COLO668 (cell line): ENCODE measurements around the gene RASGRP4.
"Not testable (repeated sequence)": the region's sequence is repeated elsewhere in the genome, so short reads cannot be mapped to it uniquely, and the experiment has no call there.

ENCODE experiments used
- DNase-seq: peaks from one replicate; lab custom pipeline; 2025; ENCODE audit not compliant: unreplicated experiment; lab: John Stamatoyannopoulos, UW

Gene RASGRP4

DNA sequence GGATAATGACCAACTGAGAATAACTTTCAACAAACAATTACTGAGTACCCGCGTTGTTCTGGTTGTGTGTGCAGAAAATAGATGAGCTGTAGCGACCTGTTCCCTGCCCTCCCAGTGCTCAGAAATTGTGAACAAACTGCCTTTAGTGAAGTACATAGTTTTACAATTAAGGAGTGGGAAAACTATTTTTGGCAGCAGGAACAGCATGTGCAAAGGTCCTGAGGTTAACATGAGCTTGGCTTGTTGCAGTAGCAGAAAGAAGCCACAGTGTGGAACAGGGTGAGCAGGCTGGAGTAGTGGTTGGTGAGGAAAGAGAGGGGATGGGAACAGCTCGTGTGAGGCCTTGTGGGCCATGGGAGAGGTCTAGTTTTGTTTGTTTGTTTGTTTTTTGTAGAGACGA lies 23.5 kb upstream of the RASGRP4 start:
- no peak for DNase-seq

DNA sequence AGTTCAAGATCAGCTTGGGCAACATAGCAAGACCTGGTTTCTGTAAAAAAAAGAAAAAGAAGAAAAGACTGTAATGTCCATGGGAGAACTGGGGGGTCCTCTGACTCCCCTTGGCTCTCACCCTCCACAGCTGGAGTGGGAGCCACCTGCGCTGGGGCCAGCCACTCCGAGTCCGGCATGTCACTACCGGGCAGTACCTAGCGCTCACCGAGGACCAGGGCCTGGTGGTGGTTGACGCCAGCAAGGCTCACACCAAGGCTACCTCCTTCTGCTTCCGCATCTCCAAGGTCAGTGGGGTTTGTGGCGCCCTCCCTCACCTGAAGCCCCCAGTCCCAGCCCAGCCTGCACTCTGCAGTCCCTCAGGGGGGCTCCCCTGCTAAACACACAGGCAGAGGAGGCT lies 22.2 kb upstream of the RASGRP4 start:
- DNase-seq: no peak

DNA sequence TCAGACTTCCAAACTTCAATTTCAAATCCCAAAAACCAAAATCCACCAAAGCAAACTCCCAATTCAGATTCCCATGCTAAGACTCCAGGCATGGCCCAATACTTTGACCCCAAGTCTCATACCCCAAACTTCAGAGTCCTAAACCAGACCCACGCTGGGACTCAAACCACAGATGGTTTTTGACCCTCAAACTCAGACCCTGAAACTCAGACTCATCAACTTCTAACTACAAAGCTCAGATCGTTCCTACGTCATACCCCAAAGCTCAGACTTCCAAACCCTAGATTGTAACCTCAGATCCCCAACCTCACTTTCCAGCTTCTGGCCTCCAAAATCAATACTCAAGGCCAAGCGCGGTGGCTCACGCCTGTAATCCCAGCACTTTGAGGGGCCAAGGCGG lies 19.3 kb upstream of the RASGRP4 start:
- no peak for DNase-seq

DNA sequence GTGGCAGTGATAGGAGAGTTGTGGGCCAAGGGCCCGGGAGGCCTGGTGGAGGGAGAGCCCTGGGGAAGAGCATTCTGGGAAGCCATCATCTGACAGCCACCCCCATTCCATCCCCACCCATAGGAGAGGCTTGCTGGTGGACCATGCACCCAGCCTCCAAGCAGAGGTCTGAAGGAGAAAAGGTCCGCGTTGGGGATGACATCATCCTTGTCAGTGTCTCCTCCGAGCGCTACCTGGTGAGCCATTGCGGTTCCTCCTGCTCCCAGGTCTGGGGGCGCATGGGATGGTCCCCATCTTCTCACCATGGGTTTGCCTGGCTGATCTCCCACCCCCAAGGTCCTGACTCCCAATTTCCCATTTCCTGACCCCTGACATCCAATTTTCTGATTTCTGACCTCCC lies 18.0 kb upstream of the RASGRP4 start:
- no peak for DNase-seq

DNA sequence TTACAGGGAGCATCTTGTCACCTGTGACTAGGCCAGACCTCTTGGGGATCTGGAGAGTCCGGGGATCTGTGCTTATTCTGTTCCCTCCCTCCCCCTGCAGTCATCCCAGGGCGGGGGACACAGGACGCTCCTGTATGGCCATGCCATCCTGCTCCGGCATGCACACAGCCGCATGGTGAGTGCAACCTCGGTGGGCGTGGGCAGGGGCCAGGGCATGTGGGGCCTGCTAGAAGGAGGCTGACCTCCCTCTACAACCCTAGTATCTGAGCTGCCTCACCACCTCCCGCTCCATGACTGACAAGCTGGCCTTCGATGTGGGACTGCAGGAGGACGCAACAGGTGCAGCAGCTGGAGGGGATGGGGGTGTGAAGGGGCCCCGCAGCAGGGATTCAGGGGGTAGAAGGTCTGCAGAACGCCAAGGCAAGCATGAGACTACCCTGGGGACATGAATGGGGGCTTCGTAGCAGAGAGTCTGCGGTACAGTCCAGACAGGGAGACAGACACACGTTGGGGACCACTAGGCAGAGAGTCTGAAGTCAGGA lies 17.5 kb upstream of the RASGRP4 start:
- DNase-seq: no peak

DNA sequence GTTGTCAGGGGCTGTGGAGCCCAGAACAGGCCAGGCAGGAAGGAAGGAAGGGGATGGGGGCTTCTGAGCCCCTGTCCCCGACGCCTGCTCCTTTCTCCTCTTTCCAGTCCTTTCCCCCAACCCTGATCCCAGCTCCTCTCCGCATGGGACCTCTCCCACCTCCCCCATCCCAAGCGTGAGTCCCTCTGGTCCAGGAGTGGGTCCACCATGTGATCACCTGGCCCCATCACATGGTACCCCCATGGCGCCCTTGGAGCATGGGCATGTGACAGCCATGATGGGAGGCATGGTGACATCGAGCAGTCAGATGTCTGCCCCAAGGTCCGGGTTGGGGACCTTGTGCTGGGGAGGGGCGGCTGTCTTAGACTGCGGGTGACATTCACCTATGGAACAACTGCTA lies 16.7 kb upstream of the RASGRP4 start:
- no peak for DNase-seq

DNA sequence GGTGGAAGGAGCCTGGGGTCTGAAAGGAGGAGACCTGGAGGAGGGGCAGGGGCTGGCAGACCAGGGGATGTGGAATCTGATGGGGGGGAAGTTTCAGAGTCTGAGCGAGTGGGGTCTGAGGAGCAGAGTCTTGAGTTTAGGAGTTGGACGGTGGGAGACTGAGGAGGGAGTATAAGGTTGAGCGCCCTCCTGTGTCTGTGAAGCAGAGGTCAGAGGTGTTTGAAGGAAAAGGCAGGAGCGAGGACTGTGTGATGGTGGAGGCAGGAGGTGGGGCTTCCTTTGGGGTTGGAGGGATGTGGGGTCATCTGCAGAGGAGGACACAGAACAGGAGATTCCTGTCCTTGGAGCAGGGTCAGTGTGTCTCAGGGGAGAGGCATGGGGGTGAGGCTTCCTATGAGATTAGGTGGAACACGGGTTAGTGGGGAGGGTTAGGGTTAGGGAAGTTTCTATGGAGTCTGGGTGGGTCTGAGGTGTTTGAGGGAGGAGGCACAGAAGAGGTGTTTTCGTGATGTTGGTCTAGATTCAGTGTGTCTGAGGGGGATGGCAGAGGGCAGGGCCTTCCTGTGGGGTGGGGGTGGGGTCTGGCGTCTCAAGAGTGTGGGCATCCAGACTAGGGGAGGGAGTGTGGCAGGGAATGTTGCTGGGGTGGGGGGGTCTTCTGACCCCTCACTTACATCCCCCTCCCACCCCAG lies 15.8 kb upstream of the RASGRP4 start:
- no peak for DNase-seq

DNA sequence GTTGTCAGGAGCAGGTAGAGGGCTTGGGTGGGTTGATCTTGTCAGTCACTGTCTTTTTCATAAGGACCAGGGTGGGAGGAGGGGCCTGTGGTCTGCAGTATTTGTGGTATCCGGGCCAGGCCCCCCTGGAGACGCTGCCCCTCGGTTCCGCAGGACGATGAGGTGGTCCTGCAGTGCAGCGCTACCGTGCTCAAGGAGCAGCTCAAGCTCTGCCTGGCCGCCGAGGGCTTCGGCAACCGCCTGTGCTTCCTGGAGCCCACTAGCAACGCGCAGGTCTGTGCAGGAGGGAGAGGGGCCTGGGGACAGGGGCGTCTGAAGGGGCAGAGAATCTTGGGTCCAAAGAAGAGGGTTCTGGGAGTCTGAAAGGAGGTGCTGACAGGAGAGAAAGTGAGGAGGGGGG lies 14.6 kb upstream of the RASGRP4 start:
- no peak for DNase-seq

DNA sequence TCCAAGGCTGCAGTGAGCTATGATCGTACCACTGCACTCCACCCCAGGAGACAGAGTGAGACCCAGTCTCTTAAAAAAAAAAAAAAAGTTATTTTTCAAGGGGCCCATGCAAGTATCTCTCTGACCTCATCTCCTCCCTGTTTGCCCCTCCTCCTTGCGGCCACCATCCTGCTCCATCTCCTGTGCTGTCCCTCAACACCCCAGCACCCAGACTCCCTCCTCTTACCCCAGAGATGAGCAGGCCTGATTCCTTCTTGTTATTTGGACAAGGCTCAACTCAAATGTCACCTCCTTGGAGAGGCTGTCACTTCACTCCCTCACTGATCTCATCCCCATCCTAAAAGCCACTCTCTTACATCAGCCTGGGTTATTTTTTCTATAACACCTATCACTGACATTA lies 11.9 kb upstream of the RASGRP4 start:
- DNase-seq: no peak

DNA sequence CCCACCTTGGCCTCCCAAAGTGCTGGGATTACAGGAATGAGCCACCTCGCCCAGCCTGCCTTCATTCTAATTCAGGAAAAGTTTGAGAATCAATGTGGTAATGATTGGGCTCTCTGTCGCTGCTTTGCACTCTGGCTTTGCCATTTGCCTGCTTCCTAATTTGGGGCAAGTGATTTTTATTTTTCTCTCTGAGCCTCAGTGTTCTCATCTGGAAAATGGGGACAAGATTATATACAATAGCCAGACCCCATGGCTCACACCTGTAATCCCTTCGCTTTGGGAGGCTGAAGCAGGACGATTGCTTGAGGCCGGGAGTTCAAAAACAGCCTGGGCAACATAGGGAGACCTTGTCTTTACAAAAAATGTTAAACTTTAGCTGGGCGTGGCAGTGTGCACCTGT lies 11.3 kb upstream of the RASGRP4 start:
- no peak for DNase-seq

DNA sequence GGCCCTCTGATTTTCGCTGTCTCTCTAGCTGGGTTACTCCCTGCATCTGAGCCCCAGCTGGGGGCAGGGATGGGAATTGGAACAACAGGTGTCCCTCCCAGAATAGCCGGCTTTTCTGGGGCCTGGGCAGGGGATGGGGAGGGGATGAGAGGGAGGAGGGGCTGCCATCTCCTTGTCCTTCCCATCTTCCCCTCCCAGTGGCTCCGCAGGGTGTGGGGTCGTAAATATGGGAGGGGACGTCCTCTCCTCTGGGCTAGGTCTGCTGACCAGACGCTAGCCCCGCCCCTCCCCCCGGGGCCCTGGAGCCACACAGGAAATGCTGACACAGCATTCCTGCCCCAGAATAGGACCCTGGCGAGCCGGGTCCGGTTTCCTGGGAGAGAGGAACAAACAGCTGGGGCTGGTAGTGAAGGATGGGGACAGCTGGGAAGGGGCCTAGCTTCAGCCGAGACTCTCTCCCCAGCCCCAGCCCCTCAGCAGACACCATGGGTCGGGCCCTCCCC lies 8.6 kb upstream of the RASGRP4 start:
- no peak for DNase-seq

DNA sequence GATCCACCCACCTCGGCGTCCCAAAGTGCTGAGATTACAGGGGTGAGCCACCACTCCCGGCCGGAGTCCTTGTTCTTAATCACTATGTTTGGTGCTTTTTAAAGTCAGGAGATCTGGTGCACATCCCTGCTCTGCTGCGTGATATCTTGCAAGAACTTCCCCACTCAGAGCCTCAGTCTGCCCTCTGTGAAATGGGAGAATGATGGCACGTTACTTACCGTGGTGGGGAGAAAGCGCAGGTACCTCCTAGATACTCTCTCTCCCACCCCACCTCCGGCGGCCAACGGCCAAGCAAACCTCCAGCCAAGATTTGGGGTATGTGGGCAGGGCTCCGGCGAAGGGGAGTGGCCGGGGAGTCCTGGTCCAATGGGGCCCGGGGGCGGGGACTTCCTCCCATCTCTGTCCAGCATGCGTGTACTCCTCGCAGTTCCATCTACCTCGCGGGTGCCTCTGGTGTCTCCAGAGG lies 7.3 kb upstream of the RASGRP4 start, which contains the start of gene RYR1:
RYR1 (plus strand) TSS at position 424 of the 466 bp plus-strand sequence. CDS start 139 bp downstream, outside the sequence.
- DNase-seq: no peak

DNA sequence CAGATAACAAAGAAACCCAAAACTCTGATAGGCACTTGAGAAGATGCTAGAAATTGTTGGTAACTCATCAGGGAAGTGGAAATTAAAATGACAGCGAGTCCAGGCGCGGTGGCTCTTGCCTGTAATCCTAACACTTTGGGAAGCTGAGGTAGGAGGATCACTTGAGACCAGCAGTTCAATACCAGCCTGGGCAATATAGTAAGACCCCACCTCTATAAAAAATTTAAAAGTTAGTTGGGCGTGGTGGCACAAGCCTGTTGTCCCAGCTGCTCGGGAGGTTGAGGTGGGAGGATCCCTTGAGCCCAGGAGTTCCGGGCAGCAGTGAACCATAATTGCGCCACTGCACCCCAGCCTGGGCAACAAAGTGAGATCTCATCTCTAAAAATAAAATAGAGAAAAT lies 4.9 kb upstream of the RASGRP4 start:
- DNase-seq: no peak

DNA sequence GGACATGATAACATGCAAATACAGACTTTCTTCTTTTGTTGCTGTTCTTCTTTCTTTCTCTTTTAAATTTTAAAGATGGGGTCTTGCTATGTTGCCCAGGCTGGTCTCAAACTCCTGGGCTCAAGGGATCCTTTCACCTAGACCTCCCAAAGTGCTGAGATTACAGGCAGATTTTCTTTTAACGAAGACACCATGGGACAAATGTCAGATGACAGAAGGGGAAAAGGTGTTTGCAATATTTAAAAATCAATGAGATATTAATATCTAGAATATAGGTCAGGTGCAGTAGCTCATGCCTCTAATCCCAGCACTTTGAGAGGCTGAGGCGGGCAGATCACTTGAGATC lies 3.8 kb upstream of the RASGRP4 start:
- DNase-seq: no peak

DNA sequence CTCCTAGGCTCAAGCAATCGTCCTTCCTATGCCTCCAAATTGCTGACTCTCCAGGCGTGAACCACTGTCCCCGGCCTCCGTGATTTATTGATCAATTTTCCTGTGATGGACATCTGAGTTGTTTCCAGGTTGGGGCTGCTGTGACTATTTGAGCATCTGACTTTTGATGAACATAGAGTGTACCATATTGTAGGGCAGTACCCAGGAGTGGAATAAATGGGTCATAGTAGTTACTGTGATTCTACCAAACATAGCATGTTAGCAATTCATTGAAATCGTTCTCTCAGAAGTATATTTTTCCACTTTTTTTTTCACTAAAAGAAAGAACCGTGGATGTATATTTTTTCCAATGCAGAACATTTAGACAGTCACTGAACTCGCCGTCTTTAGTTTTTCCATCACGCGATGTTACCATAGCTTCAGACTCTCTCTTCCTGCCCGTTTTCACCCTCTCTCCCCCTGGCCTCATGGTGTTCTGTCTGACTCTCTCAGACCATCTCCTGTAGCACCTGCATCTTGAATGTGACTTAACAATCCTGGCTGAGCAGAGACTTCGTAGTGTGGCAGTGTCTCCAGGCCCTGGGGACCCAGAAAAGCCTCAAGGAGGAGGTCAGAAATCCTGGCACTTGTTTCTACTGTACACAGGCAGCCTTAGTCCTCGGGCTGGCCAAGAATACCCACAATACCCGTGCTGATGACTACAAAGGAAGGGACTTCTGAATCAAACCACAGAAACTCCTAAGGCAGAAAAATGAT lies 3.2 kb upstream of the RASGRP4 start:
- no peak for DNase-seq

DNA sequence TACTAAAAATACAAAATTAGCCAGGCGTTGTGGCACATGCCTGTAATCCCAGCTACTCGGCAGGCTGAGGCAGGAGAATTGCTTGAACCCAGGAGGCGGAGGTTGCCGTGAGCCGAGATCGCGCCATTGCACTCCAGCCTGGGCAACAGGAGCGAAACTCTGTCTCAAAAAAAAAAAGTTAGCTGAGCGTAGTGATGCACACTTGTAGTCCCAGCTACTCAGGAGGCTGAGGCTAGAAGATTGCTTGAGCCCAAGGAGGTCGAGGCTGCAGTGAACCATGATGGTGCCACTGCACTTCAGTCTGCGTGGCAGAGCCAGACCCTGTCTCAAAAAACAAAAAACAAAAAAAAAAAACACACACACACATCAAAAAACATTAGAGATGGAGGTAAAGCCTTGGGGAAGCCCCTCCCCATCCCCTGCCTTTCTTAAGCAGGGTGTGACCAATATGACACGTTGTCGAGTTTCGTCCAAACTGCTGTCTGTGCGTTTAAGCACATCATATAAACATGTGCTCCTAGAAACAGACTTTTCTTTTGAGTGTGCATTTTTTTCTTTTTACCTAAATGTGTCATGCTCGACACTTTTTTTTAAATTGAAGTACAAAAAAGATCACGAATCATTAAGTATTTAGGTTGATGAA lies 1.1 kb upstream of the RASGRP4 start:
- DNase-seq: not testable (repeated sequence)

DNA sequence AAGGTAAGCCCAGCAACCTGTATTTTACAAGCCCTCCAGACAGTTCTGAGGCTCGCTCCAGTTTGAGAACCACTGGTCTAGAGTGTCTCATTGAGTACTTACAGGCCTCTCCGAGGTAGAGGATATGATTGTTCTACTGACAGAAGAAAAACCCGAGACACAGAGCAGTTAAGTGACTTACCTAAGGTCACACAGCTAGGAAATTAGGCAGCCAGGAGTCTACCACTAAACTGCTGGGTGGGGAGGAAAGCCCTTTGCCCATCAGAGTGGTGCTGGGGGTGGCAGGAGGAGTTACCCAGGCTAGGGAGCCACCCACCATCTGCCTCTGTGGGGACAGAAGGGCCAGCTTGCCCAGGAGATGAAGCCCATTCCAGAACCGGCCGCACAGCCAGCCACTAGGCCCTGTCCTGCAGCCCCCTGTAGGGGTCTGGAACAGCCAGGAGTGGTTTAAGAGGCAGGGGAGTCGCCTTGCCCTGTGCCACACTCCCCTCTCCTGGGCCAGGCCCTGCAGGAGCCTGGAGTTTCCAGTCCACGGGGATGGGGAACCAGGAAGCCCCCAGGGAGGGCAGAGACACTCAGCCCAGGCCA lies 703 bp downstream of the RASGRP4 start:
- no peak for DNase-seq

DNA sequence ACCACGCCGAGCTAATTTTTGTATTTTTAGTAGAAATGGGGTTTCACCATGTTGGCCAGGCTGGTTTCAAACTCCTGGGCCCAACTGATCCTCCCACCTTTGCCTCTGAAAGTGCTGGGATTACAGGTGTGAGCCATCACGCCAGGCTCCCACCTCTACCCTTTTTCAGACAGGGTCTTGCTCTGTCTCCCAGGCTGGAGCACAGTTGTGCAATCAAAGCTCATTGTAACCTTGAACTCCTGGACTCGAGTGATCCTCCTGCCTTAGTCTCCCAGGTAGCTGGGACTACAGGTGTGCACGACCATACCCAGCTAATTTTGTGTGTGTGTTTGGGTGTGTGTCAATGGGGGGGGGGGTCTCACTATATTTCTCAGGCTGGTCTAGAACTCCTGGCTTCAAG lies 1.7 kb downstream of the RASGRP4 start:
- DNase-seq: no peak

DNA sequence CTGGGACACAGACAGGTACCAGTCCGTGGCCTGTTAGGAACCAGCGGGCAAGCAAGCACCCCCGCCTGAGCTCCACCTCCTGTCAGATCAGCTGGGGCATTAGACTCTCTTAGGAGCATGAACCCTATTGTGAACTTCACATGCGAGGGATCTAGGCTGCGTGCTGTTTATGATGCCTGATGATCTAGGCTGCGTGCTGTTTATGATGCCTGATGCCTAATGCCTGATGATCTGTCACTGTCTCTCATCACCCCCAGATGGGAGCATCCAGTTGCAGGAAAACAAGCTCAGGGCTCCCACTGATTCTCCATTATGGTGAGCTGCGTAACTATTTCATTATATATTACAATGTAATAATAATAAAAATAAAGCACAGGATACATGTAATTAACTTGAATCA lies 3.6 kb downstream of the RASGRP4 start:
- no peak for DNase-seq

DNA sequence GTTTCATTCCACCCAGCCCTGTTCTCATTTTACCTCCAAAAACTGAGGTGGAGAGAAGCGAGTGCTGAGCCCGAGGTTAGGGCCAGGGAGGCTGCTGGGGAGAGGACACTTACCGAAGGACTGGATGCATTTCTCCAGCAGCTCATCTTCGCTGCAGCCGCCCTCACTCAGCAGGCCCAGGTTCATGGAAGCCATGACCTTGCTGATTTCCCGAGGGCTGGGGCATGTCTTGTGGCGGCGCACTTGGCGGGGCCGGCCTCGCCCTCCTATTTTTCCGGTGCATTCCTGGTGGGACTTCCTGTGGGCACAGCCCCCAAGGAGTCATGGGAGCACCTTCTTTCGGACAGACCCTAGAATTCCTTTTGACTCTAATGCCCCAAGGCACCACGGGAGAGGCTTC lies 4.2 kb downstream of the RASGRP4 start:
- DNase-seq: no peak

DNA sequence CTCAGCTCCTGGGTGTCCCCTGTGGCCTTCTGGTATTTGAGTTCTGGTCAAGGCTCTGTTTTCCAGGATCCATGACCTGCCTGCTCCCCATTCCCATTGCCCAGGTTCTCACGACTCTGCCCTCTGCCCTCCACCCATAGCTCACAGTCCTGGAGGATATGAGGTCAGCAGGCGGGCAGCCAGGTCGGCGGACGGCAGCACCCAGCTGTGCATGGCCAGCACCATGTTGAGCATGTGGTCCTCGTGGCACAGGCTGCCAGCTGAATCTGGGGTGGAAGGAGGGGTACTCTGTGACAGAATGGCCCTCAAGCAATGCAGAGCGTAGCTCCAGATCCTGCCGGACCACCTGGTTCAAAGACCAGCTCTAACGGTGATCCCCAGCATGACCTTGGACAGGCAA lies 5.1 kb downstream of the RASGRP4 start:
- no peak for DNase-seq
